ENCODE data around the gene PKP4. TPM values are rescaled to one million over a fixed set of nuclear protein-coding genes. Genes with fewer than 3 reads are reported as not detected.
"Not testable (repeated sequence)": the region's sequence is repeated elsewhere in the genome, so short reads cannot be mapped to it uniquely, and the experiment has no call there.

PKP4 gene
- total RNA-seq, 1 donor = 7.9 TPM

DNA sequence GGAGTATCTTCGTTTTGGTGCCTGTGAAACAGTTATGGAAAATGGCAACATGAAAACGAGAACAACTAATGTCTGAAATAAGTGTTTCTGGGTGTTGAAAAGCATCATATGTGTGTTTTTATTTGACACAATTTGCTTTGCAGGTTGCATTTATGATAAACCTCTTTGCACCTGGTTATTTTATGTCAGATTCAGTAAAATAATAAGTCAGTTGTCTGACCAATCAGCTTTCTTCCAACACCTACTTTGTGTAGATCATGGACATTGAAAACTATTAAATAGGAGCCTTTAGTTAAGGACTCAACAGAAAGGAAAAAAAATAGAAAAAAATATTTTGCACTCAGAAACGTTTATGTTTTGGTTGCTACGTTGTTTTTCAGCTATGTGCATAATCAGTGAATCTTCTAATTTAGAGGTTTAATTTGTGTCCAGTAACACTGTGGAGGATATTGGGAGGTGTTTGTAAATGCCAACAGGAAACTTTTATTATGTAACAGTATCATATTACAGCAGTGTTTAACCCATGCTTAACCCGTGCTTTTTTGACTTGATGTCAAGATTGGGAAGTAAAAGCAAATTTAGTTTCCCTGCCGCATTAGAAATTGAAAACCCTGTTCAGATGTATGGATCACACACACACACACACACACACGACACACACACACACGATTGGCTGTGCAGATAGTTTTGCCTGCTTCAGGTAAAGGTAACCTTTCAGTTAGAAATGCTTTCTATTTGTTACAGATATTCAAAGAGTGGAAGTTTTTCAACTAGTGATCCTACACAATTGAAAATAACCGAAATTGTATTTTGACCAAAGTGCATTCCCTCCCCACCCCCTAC lies 2.6 kb downstream of the PKP4 start:
- Histone ChIP-seq H3K4me3 (ENCODE audit: low read length) (no peak overlapping the region), H3K4me1 (ENCODE audit: insufficient read depth, low read length) (peaks cover 19% of the 10 kb centered on the region), H3K9me3 (ENCODE audit: low read depth, low read length) (no peaks in the 10 kb centered on the region), H3K27me3 (ENCODE audit: insufficient read depth, low read length) (peaks cover 3% of the 10 kb centered on the region)

DNA sequence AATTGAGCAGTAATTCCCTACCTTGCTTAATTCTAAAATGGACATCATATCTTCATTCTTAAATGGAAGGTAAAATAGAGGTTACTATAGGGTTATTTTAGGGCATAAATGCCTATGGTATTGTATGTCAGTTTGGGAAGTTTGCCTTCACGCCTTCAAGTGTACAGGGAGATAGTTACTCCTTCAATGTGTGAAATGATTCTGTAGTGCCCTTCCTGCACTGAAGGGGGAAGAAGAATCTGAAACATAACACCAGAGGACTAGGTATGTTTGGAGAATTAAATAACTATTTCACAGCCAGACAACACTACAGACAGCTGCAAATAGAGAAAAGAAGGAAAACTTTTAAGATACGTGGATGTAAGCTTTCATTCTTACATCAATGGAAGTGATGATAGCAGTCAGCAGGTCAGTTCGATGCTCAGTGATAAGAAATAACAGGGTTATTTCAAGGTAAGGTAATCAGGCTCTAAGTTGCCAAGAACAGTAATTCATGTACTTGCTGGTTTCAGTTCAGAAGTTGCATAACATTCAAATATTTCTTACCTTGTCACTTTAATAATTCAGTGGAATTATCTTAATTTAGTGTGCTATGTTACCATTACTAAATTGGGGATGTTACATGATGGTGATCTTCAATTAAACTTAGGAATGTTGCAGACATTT lies 4.0 kb downstream of the PKP4 start:
- no peaks in the 10 kb centered on the region for H3K9me3 ChIP-seq (ENCODE audit: low read depth, low read length)
- no peak overlapping the region for H3K4me3 ChIP-seq (ENCODE audit: low read length)
- H3K4me1 ChIP-seq (ENCODE audit: insufficient read depth, low read length) = peaks cover 19% of the 10 kb centered on the region
- no peaks in the 10 kb centered on the region for H3K27me3 ChIP-seq (ENCODE audit: insufficient read depth, low read length)

DNA sequence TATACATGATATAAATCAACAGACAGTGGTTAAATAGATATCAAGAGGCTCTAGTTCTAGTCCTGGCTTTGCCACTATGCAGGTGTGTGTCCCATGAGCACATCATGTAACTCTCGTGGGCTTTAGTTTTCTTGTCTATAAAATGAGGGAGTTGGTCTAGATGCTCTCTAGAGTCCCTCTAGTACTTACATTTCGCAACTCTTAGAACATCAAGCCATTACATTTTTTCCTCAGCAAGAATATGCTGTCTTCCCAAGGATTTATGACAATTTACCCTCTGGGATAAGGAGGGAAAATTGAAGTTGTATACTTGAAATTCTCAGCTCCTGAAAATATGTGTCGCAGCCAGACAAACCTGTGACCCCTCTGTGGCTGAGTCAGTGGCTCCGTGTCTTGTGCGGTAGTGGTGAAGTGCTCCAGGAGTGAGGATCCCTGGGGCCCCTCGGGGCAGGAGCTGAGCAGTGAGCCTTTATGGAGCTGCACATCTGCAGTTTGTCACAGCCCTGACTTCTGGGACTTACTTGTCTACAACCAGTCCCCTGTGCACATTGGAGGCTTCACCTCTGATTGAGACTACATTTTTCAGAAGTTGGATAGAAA lies 6.8 kb downstream of the PKP4 start:
- Histone ChIP-seq H3K4me3 (ENCODE audit: low read length) (no peak overlapping the region), H3K9me3 (ENCODE audit: low read depth, low read length) (no peaks in the 10 kb centered on the region), H3K4me1 (ENCODE audit: insufficient read depth, low read length) (peaks cover 6% of the 10 kb centered on the region), H3K27me3 (ENCODE audit: insufficient read depth, low read length) (no peaks in the 10 kb centered on the region)

DNA sequence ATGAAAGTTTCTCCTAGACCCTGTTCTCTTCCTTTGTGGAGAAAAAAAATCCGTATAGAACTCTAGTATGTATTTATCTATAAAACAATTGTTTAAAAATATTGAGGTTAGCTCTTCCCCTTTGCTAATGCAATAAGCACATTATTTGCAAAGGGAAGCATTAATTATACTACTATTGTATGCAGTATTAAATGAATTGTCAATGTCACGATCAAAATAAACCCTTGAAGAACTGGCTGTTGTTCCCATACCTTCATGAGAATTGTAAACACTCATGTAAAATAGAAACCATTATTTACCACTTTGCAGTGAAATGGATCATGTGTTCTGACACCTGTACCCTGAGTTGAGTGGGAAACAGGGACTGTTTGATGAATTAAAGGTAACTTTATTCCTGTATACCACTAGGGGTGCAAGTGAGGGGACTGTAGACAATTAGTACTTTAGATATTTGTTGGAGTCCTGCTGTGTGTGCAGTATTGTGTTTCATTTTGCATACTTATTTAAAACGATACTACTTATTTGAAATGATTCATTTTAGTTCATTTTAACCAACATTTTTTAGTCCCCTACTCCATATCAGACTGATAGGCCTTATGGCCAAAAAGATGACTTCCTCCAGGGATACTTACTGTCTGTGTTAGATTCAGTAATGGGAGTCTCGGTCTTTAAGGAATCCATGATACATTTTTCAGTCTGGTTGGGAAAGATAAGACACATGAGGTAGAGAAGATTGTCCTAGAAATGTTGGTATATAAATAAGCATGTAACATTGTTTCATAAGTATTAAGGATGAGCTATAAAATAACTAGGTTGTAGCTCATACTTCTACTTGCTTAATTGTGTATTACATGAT lies 7.9 kb downstream of the PKP4 start:
- no peaks in the 10 kb centered on the region for H3K9me3 ChIP-seq (ENCODE audit: low read depth, low read length)
- no peaks in the 10 kb centered on the region for H3K27me3 ChIP-seq (ENCODE audit: insufficient read depth, low read length)
- H3K4me1 ChIP-seq (ENCODE audit: insufficient read depth, low read length) = peaks cover 2% of the 10 kb centered on the region
- no peak overlapping the region for H3K4me3 ChIP-seq (ENCODE audit: low read length)

DNA sequence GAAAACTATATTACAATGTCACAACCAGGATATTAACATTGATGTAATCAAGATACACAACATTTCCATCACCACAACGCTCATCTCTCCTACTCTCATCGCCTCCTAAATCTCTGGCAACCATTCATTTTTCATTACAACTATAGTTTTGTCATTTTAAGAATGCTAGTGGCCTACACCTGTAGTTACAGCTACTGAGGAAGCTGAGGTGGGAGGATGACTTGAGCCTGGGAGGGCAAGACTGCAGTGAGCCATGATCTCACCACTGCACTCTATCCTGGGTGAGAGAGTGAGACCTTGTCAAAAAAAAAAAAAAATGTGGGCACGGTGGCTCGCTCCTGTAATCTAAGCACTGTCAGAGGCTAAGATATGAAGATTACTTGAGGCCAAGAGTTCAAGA lies 10.5 kb downstream of the PKP4 start:
- Histone ChIP-seq H3K4me3 (ENCODE audit: low read length) (no peak overlapping the region), H3K4me1 (ENCODE audit: insufficient read depth, low read length) (no peaks in the 10 kb centered on the region), H3K9me3 (ENCODE audit: low read depth, low read length) (no peaks in the 10 kb centered on the region), H3K27me3 (ENCODE audit: insufficient read depth, low read length) (no peaks in the 10 kb centered on the region)

DNA sequence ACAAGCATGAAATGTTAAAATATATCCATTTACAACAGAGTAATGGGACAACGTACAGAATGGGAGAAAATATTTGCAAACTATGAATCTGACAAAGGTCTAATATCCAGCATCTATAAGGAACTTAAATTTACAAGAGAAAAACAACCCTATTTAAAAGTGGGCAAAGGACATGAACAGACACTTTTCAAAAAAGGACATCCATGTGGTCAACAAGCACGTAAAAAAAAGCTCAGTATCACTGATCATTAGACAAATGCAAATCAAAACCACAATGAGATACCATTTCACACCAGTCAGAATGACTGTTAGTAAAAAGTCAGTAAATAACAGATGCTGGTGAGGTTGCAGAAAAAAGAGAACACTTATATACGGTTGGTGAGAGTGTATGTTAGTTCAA lies 16.1 kb downstream of the PKP4 start:
- not testable (repeated sequence) for H3K4me3 ChIP-seq (ENCODE audit: low read length); H3K4me1 ChIP-seq (ENCODE audit: insufficient read depth, low read length); H3K27me3 ChIP-seq (ENCODE audit: insufficient read depth, low read length); H3K9me3 ChIP-seq (ENCODE audit: low read depth, low read length)

DNA sequence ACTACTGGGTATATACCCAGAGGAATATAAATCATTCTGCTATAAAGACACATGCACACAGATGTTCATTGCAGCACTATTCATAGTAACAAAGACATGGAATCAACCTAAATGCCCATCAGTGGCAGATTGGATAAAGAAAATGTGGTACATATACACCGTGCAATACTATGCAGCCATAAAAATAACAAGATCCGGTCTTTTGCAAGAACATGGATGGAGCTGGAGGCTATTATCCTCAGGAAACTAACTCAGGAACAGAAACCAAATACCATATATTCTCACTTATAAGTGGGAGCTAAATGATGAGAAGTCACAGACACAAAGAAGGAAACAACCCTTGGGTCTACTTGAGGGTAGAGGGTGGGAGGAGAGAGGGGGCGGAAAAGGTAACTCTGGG lies 16.5 kb downstream of the PKP4 start:
- not testable (repeated sequence) for H3K4me3 ChIP-seq (ENCODE audit: low read length); H3K9me3 ChIP-seq (ENCODE audit: low read depth, low read length); H3K4me1 ChIP-seq (ENCODE audit: insufficient read depth, low read length); H3K27me3 ChIP-seq (ENCODE audit: insufficient read depth, low read length)

DNA sequence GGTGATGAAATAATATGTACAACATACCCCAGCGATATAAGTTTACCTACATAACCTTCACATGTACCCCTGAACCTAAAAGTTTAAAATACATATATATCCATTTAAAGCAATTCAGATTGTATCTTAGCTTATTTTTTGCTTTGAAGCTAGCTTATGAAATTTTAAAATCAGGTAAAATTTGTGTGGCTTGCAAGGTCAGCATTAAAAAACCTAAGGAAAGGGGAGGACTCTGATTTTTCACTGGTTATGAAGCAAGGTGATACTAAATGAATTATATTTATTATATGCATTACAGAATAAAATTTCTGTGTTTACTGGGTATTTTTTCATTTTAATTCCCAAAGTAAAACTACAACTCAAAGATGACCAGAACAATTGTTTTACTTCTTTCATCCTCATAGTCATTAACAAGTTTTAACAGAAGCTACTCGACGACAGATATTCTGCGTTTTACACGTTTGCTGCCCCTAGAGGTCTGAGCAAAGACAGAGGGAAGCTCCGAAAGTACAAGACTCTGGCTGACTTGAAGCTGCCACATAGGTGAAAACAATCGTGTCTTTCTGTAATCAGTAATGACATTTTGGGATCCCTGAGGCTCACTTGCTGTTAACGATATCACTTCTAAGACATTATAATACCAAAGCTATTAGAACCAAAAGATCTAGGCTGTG lies 17.1 kb downstream of the PKP4 start:
- no peaks in the 10 kb centered on the region for H3K9me3 ChIP-seq (ENCODE audit: low read depth, low read length)
- no peaks in the 10 kb centered on the region for H3K27me3 ChIP-seq (ENCODE audit: insufficient read depth, low read length)
- H3K4me3 ChIP-seq (ENCODE audit: low read length) = no peak overlapping the region
- peaks cover 4% of the 10 kb centered on the region for H3K4me1 ChIP-seq (ENCODE audit: insufficient read depth, low read length)

DNA sequence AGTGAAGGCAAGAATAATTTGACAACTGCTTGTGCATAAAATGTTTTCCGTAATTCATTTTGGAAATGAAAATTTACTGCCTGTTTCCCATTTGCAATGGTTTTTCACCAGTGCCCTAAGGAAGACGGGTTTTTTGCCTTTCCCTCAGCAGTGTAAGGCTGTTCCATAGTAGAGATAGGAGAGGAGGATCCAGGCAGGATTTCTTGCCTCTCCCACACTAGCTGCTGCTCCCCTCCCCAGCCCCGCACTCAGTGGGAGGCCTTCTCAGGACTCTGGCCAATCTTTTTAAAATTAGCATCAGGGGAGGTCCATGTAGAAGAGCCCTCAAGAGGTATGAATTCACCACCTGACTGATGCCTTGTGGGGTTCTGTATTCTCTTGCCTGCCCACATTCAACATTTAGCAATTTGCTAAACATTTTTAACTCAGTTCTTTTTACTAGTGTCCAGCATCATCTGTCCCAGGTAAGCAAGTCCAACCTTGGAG lies 17.8 kb downstream of the PKP4 start:
- not testable (repeated sequence) for H3K4me3 ChIP-seq (ENCODE audit: low read length); H3K27me3 ChIP-seq (ENCODE audit: insufficient read depth, low read length); H3K4me1 ChIP-seq (ENCODE audit: insufficient read depth, low read length); H3K9me3 ChIP-seq (ENCODE audit: low read depth, low read length)

DNA sequence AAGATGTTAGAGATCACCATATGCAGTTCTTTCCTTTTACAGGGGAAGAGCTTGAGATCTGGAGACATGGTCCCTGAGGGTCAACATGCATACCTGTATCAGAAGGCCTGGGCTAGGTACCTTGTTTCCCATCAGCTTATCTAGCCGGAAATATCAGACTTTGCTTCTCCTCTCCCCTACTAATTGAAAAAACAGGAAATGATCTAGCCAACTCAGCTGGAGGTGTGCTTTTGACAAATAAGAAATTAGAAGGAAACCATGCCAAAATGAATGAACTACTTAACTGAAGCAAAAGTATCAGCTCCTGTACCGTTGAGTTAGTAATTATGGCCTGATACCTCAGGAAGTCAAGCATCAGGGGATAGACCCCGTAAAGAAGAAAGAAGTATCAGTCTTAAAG lies 20.4 kb downstream of the PKP4 start:
- Histone ChIP-seq H3K27me3 (ENCODE audit: insufficient read depth, low read length) (no peaks in the 10 kb centered on the region), H3K4me1 (ENCODE audit: insufficient read depth, low read length) (peaks cover 4% of the 10 kb centered on the region), H3K4me3 (ENCODE audit: low read length) (no peak overlapping the region), H3K9me3 (ENCODE audit: low read depth, low read length) (no peaks in the 10 kb centered on the region)

DNA sequence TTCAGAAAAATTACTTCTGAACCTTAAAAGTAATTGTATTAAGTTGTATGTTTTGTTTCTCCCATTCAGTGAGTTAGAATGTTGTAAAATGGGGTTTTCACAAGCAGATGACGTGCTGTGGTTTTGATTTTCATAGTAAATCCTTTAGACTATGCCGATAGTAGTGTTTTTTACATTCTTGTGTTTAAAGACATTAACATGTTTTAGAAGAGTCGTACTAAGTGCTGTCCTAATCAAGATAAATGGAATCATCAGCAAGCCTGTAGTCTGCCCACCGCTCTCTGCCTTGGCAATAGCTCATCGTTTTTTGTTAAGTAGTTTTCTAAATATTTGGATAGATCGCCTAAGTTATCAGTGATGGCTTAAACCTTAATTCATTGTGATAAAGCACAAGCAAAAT lies 21.5 kb downstream of the PKP4 start:
- no peaks in the 10 kb centered on the region for H3K27me3 ChIP-seq (ENCODE audit: insufficient read depth, low read length)
- no peaks in the 10 kb centered on the region for H3K9me3 ChIP-seq (ENCODE audit: low read depth, low read length)
- no peak overlapping the region for H3K4me3 ChIP-seq (ENCODE audit: low read length)
- peaks cover 4% of the 10 kb centered on the region for H3K4me1 ChIP-seq (ENCODE audit: insufficient read depth, low read length)

DNA sequence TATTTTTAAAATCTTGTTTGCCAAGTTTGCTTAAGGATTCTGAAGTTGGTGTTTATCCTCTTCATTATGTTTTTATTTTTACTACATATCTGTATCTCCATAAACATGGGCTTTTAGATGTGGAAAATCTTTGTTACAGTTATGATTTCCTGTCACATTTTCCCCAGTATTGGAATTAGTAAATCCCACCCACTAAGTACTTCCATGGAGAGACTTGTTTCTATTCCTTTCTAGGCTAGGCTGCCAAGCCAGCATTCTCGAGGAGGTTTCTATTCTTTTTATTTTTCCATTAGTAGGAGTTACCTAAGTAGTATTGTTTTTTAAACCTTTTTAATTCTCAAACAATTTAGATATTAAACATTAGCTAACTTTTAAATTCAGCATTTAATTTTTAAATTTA lies 22.1 kb downstream of the PKP4 start:
- H3K4me3 ChIP-seq (ENCODE audit: low read length) = no peak overlapping the region
- H3K4me1 ChIP-seq (ENCODE audit: insufficient read depth, low read length) = peaks cover 4% of the 10 kb centered on the region
- no peaks in the 10 kb centered on the region for H3K9me3 ChIP-seq (ENCODE audit: low read depth, low read length)
- H3K27me3 ChIP-seq (ENCODE audit: insufficient read depth, low read length) = no peaks in the 10 kb centered on the region

DNA sequence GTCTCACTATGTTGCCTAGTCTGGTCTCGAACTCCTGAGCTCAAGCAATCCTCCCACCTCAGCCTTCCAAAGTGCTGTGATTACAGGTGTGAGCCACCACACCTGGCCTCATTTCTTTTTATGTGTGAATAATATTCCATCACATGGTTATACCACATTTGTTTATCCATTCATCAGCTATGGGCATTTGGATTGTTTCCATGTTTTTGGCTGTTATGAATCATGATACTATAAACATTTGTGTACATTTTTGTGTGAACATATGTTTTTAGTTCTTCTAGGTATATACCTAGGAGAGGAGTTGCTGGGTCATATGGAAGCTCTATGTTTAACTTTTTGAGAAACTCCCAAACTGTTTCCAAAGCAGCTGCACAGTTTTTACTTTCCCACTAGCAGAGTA lies 24.4 kb downstream of the PKP4 start:
- H3K9me3 ChIP-seq (ENCODE audit: low read depth, low read length) = no peaks in the 10 kb centered on the region
- no peaks in the 10 kb centered on the region for H3K27me3 ChIP-seq (ENCODE audit: insufficient read depth, low read length)
- peaks cover 4% of the 10 kb centered on the region for H3K4me1 ChIP-seq (ENCODE audit: insufficient read depth, low read length)
- no peak overlapping the region for H3K4me3 ChIP-seq (ENCODE audit: low read length)

DNA sequence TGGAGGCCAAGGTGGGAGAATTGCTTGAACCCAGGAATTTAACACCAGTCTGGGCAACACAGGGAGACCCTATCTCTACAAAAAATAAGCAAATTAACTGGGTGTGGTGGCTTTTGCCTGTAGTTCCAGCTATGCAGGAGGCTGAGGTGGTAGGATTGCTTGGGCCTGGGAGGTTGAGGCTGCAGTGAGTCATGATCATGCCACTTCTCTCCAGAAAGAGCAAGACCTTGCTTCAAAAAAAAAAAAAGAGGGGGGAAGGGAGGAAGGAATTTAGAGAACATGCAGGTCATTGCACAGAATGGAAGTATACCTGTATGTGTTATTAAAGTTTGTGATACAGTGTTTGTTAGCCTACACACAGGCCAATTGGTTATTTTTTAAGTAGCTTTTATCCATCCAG lies 25.8 kb downstream of the PKP4 start:
- H3K9me3 ChIP-seq (ENCODE audit: low read depth, low read length) = no peaks in the 10 kb centered on the region
- H3K27me3 ChIP-seq (ENCODE audit: insufficient read depth, low read length) = no peaks in the 10 kb centered on the region
- peaks cover under 1% of the 10 kb centered on the region for H3K4me1 ChIP-seq (ENCODE audit: insufficient read depth, low read length)
- H3K4me3 ChIP-seq (ENCODE audit: low read length) = no peak overlapping the region
